ENCODE measurements around the gene SMIM27. TPM values are rescaled to one million over a fixed set of nuclear protein-coding genes. Genes with fewer than 3 reads are reported as not detected.

Gene SMIM27
- total RNA-seq, 1 experiment from 2014 or later, result 15.7 TPM

- Mint-ChIP-seq H3K4me1 (peaks cover 11 to 13% of the 10 kb centered on the region in 2 experiments; a peak in 3 of 4 replicates), H3K9me3 (peaks cover 0 to 3% of the 10 kb centered on the region in 2 experiments; a peak in 3 of 5 replicates), H3K27me3 (ENCODE audit: low read depth) (no peaks in the 10 kb centered on the region), H3K36me3 (ENCODE audit: insufficient read depth in 1 of 3, low read depth in 3 of 3) (peaks cover 8 to 16% (median 13%) of the 10 kb centered on the region in 3 experiments), H3K27ac (peak overlapping the region in 2 of 3 experiments; percentile 25 to 80; a peak in 3 of 7 replicates), H3K4me3 (no peak overlapping the region)
- Histone ChIP-seq H3K27me3 (ENCODE audit: insufficient read depth, low read length) (no peaks in the 10 kb centered on the region), H3K9ac (ENCODE audit: extremely low read depth, insufficient read length, low read length) (no peak overlapping the region), H2BK15ac (ENCODE audit: low read depth, low read length) (no peak overlapping the region), H2BK120ac (ENCODE audit: low read depth, low read length, poor library complexity, severe bottlenecking) (no peak overlapping the region), H2BK5ac (ENCODE audit: insufficient read length, low read length) (no peak overlapping the region), H2AFZ (ENCODE audit: low read length) (no peak overlapping the region), H4K20me1 (ENCODE audit: control insufficient read depth, insufficient read depth, insufficient read length) (no peaks in the 10 kb centered on the region), H3K14ac (ENCODE audit: insufficient read depth, low read length) (no peak overlapping the region), H4K5ac (ENCODE audit: insufficient read length, low read depth, low read length) (no peak overlapping the region), H4K91ac (ENCODE audit: insufficient read length, low read depth, low read length) (no peak overlapping the region), H2BK12ac (ENCODE audit: insufficient read length, low read depth, low read length) (no peak overlapping the region), H3K79me2 (ENCODE audit: insufficient read depth, low read length) (no peaks in the 10 kb centered on the region), H3K23ac (ENCODE audit: insufficient read length, low read depth, low read length) (no peak overlapping the region), H3T11ph (ENCODE audit: low read length) (no peak overlapping the region), H3K56ac (ENCODE audit: insufficient read length, low read depth, low read length) (no peak overlapping the region), H2BK20ac (ENCODE audit: low read depth, low read length, poor library complexity, severe bottlenecking) (no peak overlapping the region), H2AK5ac (ENCODE audit: insufficient read length, low read length) (no peak overlapping the region), H3K4me2 (ENCODE audit: insufficient read depth, insufficient read length, low read length) (no peak overlapping the region), H3K4ac (ENCODE audit: low read depth, low read length) (no peak overlapping the region), H3K27ac (ENCODE audit: insufficient read length, low read depth, low read length) (no peak overlapping the region), H3K18ac (ENCODE audit: insufficient read length, low read depth, low read length) (no peak overlapping the region), H3K79me1 (ENCODE audit: insufficient read depth, low read depth, low read length, poor library complexity, severe bottlenecking) (no peaks in the 10 kb centered on the region), H3K4me1 (ENCODE audit: insufficient read depth, low read length) (no peaks in the 10 kb centered on the region), H3K9me3 (ENCODE audit: control insufficient read depth, low read depth, low read length) (no peaks in the 10 kb centered on the region), H4K8ac (replicated peaks; ENCODE audit: insufficient read length, low read depth, low read length) (no peak overlapping the region), H3K23me2 (ENCODE audit: insufficient read length, low read depth, low read length, poor library complexity, severe bottlenecking) (no peaks in the 10 kb centered on the region)
- no CpG with 5 or more reads among the region's 3 CpGs for WGBS (ENCODE audit: extremely low coverage, insufficient read length, low lambda C conversion rate)
- TF ChIP-seq CTCF (conservative IDR thresholded peaks at IDR 0.05), result no peak
- no peak for DNase-seq
These were observed 49.1 kb upstream of the SMIM27 start for GRCh38 chr9:32503008-32503407.
